NCI-H1417 (cell line): ENCODE results near the gene ADCY10.

Source experiments
- DNase-seq, 3 experiments: peaks; one replicate each; lab custom pipeline; 2025; lab: John Stamatoyannopoulos, UW

The ADCY10 gene

DNA sequence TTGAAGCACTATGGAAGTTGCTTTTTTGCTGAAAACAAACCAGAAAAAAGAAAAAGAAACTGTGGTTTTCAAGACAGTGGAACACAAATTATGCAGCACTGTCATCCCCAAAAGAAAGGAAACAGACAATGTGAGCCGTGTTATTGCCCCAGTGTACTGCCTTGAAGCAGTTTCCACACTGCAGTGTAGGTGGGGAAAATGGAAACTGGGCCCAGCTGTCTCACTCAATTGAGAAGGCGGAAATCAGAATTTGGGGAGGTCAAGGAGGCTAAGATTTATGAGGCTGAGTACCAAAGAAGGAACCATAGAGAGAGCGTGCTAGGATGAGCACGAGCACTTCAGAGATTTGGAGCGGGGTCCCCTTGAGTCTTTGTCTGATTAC is 136.7 kb downstream of the ADCY10 start:
- no peak for DNase-seq

DNA sequence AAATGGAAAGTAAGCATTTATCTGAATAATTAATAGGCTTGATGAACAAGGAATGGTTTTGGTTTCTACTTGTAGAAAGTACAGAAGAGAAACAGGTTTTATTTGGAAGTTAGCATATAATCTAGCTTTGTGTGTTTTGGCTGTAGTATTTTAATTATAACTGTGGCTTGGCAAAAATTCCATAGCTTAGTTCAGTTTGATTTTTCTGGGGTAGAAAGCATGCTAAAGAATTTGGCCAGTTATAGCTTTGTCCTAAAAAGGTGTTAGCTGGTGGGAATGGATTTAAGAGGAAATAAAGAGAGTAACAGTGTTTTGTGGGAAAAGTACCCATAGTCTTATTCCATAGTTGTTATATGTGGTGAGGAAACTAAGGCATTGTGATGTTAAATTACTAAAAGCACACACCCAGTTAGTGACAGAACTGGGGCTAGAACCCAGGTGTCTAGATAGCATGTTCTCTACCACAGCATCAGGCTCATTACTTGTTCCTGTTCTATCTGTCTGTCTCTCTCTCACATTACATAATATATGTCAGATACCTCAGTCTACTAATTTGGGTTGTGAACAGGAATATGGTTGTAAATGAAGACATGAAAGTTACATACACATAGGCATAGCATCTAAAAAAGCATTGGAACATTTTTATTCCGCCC is 137.2 kb downstream of the ADCY10 start:
- DNase-seq: no peak

DNA sequence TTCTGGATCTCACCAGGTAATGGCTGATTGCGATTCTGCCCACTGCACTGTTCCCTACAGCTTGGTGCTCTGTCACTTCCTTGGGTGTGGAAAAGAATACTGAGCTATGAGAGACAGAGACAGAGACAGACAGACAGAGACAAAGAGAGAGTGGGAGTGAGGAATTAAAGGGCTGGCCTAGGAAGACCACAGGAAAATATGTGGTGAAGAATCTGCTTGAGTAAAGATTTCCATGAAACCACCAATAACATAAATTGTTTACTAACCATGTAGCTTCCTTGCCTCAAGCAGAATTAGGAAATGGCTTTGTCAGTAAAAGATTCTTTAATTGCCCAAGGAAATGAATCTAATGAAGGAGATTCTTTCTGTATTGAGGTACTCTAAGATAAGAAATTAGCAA is 137.8 kb downstream of the ADCY10 start:
- no peak for DNase-seq

DNA sequence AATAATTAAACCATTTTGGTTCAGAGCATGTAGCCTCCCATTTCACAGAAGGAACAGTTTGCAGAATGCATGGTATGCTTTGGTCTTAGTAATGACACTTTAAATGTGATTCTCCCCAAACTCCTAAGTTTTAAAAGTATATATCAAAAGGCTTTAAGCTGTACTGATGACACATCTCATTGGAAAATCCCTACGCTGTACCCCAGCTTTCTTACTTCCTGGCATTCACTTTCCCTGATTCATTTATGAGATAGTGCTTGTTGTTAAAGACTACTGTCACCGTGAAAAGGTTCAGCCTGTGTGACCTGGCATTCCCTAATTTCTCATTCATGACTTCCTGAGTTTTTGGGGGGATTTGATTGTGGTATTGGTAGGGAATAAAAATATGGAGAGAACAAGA is 138.8 kb downstream of the ADCY10 start:
- no peak for DNase-seq

DNA sequence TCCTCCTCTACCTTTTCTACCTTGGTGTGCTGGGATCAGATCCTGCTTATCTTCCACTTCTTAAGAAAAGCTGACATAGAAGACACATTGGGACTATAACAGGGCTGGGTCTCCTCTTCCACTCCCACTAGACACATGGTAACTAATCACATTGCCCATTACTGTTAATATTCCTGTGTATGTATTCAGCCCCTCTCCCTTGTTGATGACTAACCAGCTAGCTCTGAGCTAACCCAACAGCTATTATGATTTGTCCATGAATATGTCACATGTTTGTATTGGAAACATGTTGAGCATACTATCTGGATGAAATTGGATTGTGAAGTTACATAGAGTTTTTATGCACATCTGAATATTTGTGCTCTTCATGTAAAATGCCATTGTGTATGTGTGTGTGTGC is 139.2 kb downstream of the ADCY10 start:
- no peak for DNase-seq

DNA sequence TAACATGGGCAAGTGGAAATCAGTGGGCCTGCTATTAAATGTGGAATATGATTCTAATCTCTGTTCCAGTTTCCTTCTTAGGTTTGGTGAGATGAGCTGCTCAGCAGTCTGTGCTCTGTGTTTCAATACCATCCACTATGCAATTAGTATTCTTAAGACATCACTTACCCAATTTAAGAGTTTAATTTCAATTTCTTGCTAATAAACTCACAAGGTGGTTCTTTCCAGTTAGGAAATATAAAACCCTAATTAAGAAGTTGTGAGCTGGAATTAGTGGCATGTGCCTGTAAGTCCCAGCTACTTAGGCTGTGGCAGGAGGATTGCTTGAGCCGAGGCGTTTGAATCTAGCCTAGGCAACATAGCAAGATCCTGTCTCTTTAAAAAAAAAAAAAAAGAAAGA is 140.4 kb downstream of the ADCY10 start:
- no peak for DNase-seq

DNA sequence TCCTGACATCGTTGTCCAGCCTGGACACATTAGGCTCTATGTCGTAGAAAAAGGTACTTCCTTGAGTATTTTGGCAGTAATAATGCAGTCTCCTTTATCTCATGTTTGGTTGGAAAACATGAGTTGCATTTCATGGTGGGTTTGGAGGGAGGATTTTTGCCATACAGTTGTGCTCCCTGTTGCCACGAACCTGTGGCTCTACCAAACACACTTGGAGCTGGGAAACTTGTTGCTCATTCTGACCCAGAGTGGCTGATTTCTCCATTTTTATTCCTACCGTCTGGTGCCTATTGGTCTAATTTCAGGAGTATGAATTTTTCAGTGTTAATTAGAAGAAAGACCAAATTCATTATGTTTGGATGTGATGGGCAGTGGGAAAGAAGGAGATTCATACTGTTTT is 141.5 kb downstream of the ADCY10 start:
- DNase-seq: no peak

DNA sequence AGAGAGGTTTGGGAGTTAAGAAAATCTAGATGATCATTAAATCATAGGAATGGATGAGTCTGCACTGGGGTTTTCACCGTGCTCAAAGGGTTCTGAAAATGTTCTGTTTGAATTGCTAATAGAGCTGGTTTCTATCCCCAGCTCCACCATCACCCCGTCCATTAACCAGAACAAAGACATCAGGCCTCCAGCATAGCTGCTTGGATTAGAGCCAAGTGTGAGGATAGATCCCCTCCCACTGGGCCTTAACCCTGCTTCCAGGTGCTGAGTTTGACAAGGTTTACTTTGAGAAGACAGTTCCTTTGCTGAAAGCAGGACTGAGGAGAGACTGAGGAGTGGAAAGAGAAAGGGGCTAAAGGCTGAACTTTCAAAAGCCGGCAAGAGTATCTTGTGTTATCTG is 143.8 kb downstream of the ADCY10 start:
- DNase-seq: peak; percentile 8 to 74 (median 66)

DNA sequence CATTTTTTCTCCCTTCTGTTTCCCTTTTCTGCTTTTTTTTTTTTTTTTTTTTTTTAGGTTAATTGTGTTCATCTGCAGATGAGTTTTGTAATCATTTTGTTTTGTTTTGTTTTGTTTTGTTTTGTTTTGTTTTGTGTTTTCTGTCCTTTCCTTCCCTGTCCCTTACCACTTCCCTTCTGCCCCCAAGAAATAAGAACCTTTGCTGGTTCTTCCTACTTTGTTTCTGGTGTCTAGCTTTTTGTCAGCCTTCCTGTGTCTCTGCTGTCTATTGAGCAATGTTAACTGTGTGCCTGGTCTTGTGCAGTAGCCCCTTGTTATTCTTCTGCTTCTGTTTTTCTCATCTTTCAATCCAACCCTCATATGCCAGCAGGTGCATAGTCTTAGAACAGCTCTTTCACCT is 146.2 kb downstream of the ADCY10 start:
- DNase-seq: no peak

DNA sequence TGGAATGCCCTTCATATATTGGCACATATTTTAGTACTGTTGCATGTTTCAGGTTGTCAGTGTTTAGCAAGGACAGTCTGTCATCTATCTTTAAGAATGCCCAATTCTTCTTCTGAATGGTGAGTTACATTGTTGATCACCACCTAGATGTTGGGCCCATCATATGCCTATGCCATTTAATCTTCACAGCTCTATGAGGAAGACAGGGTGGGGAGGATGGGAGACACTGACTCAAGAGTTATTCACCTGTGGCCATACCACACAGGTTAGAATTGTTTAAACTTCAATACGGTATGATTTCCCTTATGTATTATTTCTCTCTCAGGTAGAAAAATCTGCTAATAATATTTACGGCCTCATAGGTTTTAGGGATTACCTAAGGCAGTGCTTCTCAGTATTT is 147.4 kb downstream of the ADCY10 start:
- no peak for DNase-seq

DNA sequence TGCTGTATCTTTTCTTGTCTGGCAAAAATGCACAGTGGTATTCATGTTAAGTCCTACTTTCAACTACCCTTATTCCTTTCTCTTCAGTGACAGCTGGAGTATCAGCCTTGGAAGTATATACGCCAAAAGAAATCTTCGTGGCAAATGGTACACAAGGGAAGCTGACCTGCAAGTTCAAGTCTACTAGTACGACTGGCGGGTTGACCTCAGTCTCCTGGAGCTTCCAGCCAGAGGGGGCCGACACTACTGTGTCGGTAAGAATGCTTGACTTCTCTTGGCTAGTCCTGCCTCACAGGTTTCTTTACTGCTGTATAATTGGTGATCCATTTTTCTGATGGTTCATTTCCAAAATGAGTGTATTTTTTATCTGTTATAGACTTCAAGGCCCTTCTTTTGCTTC is 148.4 kb downstream of the ADCY10 start:
- no peak for DNase-seq

DNA sequence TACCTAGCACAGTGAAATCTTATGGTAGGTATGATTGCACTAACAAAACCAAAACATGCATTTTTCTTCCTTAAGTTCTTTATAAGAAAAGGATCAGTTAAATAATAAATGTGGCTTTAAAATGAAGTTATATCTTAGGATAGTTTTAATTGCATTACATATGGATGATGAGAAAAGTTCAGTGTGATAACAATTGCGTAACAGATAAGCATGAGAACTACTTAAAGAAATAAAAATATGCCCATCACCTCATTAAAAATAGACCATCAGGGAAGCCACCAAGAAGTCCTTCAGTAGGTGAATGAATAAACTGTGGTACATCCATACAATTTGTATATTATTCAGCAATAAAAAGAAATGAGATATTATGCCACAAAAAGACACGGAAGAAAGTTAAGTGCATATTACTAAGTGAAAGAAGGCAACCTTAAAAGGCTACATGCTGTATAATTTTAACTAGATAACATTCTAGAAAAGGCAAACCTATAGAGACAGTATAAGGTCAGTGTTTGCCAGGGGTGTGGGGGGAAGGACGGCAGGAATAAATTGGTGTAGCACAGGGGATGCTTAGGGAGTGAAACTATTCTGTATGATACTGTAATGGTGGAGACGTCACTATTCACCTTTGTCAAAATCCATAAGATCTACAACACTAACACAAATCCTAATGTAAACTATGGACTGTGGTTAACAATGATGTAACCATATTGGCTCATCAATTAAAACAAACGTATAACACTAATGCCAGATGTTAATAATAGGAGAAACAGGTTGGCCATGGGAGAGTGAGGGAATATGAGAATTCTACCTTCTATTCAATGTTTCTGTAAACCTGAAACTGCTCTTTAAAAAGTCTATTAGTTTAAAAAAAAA is 149.2 kb downstream of the ADCY10 start:
- no peak for DNase-seq

DNA sequence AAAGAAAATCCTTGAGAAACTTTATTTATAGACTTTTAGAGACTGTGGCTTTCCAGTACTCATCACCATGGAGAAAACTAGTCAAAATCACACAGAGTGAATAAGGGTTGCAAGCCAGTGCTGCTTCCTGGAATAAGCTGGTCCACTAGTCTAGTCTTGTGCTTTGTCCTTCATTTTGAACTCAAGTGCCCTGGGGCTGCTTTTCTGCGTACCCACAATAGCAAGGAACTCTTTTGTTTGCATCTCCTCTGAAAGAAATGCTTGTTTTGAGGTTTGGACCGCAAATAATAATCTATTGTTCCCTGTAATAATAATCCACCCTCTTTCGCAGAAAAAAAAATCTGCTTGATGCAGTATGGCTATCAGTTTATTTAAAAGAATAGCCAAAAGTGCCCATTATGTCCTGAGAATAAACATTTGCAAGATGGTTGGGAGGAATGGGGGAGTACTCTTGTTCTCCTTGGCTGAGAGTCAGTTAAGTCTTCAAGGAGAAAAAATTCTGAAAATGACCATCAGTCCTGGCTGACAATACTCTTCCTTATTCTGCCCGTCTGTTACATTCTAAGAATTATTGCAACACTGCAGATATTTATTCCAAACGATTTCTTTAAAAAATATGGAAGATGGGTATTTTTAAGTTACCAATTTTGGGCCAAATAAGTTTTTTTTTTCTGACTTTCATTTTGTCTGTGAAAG is 150.3 kb downstream of the ADCY10 start:
- DNase-seq: peak in 1 of 3 experiments; percentile 30

DNA sequence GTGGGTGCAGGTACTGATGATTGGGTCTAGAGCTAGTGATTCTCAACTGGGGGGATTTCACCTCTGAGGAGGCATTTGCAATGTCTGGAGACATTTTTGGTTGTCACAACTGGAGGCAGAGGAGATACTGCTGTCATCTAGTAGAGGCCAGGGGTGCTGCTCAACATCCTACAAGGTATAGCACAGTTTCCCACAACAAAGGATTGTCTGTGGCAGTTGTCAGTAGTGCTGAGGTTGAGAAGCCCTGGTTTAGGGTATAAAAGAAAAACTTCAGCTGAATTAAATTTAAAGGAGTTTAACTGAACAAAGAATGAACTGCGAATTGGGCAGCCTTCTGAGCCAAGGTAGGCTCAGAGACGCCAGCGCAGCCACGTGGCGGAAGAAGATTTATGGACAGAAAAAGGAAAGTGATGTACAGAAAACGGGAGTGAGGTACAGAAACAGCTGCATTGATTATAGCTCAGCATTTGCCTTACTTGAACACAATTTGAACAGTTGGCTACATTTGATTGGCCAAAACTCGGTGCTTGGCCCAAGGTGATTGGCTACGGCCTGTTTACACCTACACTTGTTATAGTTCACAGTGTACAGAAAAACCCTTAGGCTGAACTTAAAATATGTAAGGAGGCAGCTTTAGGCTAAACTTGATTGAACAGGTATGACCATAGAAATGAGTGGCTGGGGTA is 151.7 kb downstream of the ADCY10 start:
- no peak for DNase-seq

DNA sequence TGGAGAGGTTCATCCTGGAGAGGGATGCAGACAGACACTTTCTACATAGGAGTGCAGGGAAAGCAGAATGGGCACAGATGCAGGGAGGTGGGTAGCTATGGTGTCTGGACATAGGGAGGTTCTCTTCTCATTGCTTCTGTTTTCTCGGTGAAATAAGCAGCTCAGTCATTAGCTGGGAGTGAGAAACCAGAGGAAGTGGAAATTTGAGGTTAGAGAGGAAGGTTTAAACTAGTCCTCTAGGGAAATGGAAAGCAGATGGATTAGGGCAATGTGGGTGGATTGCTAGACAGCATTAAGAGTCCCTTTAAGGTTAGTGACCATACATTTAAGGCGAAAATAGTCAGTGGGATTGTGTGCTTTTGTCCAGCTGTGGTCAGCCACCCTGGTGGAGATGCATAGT is 152.5 kb downstream of the ADCY10 start:
- DNase-seq: no peak
